Measurements from ENCODE around the gene PPFIBP2. TPM values are rescaled to one million over a fixed set of nuclear protein-coding genes. Genes with fewer than 3 reads are reported as not detected.
A peak's percentile ranks its signal among the peaks of the same experiment; 100 is the strongest.

Gene PPFIBP2
- total RNA-seq, 1 donor from 2014 or later: 1.6 TPM

DNA sequence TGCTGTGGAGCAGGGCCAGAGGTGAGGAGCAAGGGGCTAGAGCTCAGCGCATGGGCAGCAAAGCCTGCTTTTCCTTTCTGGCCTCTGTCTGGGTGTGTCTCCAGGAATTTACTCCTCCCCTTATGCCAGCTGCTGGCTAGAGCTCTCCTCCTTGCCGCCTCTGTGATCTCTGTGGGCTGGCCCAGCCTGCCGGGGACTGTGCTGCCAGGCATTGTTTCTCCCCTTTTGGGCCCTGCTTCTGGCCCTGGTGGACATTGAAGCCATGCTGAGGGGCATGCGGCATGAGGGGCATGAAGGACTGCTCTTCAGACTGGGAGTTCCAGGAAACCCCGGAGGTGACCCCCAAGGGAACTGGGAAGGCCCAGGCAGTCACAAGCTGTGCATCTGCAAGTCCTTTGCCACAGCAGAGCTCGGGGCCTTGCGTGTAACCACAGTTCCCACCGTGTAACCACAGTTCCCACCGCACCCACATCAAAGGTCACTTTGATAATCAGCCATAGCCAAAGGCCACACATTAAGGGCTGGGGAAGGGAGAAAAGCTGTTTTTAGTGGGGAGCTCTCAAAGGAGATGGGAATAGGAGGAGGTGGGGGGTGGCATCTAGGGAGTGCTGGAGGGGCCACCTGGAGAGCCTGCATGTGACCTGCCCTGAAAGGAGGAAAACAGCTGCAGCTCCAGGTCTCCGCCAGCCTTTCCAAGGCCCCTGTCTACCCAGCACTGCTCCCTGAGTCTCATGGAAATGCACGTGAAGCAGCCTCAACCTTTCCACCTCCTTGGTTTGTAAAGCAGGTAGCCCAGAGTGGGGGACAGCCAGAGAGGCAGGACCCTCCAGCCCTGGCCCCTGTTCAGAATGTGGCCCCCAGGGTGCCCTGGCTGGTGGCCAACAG, 62.3 kb downstream of the PPFIBP2 start:
- peak; percentile 75 for DNase-seq
- no peak overlapping the region for H3K4me3 Mint-ChIP-seq
- no peaks in the 10 kb centered on the region for H3K36me3 Mint-ChIP-seq (ENCODE audit: low read depth)
- no peaks in the 10 kb centered on the region for H3K9me3 Mint-ChIP-seq
- H3K27ac Mint-ChIP-seq: no peak overlapping the region
- H3K27me3 Mint-ChIP-seq: peaks cover 51% of the 10 kb centered on the region
- H3K4me1 Mint-ChIP-seq: peaks cover 27% of the 10 kb centered on the region
- intact Hi-C loops (cut with micrococcal nuclease): no loop called here

GRCh38 chr11:7576726-7577290, 63.0 kb downstream of the PPFIBP2 start:
- Mint-ChIP-seq H3K36me3 (ENCODE audit: low read depth) (no peaks in the 10 kb centered on the region), H3K4me1 (peaks cover 27% of the 10 kb centered on the region), H3K27ac (no peak overlapping the region), H3K9me3 (no peaks in the 10 kb centered on the region), H3K27me3 (peaks cover 48% of the 10 kb centered on the region), H3K4me3 (peak overlapping the region; percentile 77)
- DNase-seq: no peak
- intact Hi-C loops (cut with micrococcal nuclease): no loop called here

DNA sequence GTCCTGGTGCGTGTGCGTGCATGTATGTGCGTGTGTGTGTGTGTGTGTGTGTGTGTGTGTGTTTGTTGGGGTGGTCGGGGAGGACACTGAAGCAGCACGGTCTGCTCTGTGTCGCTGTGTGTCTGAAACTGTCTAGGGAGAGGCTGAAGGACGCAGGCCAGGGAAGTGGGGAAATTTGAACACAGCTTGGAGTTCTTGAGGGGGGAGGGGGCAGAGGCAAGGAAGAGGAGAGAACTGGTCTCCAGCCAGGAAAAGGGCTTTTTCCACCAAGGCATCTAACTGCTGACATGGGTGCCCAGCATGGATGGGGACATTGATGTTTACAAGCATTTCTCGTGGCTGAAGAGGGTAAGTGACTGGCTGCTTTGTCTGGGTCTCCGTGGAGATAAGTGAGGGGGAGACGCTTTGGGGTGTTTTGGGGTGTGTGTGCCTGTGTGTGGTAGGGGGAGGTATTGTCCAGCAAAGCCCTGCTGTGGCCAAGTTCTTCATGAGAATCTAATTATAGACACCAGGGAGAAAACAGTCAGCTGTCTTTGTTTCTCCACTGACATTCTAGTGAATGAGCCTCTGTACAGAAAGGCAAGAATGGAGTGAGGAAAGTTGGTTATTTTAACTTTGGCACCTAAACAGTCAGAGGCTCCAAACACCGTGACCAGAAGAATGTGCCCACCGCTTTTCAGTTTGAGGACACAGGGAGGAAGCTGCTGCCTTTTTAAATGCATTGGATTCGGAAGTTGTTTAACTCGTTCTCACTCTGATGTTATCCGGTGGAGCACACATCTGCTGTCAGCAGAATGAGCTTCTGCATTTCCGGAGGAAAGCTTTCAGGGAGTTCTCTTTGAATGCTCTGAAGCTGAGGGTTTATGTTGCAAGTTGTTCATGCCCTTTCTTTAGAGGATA, 63.7 kb downstream of the PPFIBP2 start:
- no peaks in the 10 kb centered on the region for H3K9me3 Mint-ChIP-seq
- peak; percentile 77 for DNase-seq
- H3K36me3 Mint-ChIP-seq (ENCODE audit: low read depth): no peaks in the 10 kb centered on the region
- intact Hi-C loops (cut with micrococcal nuclease): no loop called here
- H3K4me1 Mint-ChIP-seq: peaks cover 27% of the 10 kb centered on the region
- H3K27ac Mint-ChIP-seq: peak overlapping the region; percentile 43
- H3K4me3 Mint-ChIP-seq: peak overlapping the region; percentile 77
- peaks cover 45% of the 10 kb centered on the region for H3K27me3 Mint-ChIP-seq

DNA sequence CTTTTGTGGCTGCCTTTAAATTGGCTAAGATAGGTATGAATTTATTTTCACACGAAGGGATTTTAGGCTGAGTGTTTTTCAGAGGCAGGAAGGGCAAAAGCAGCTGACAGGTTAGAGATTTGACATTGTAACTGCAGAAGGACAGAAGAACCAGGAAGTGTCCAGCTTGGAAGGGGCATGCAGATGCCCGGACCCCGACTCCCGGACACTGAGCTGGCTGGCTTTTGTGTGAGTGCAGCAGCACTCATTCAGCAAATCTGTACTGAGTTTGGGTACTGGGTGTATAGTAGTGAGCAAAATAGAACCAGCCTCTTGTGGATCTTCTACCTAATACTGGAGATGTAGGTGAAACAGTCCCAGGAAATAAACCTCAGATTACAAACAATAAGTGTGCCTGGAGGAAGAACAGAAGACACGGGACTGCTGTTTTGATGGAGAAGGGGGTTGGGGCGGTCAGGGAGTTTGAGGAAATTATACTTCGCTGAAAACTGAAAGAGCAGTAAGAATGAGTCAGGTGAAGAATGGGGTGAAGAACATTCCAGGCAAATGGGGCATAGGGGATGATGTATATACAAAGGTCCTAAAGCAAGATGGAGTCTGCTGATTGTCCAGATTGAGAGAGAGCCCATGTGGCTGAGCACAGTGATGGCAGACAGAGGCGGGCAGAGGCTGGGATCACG, 64.6 kb downstream of the PPFIBP2 start:
- Mint-ChIP-seq H3K4me1 (peaks cover 27% of the 10 kb centered on the region), H3K27ac (peak overlapping the region; percentile 43), H3K4me3 (peak overlapping the region; percentile 77), H3K36me3 (ENCODE audit: low read depth) (no peaks in the 10 kb centered on the region), H3K27me3 (peaks cover 50% of the 10 kb centered on the region), H3K9me3 (no peaks in the 10 kb centered on the region)
- no peak for DNase-seq
- intact Hi-C loops (cut with micrococcal nuclease): no loop called here

GRCh38 chr11:7579361-7579791, 65.6 kb downstream of the PPFIBP2 start:
- peaks cover 47% of the 10 kb centered on the region for H3K27me3 Mint-ChIP-seq

GRCh38 chr11:7581021-7581590, 67.3 kb downstream of the PPFIBP2 start:
- H3K4me1 Mint-ChIP-seq: peaks cover 23% of the 10 kb centered on the region
- no peaks in the 10 kb centered on the region for H3K36me3 Mint-ChIP-seq (ENCODE audit: low read depth)
- intact Hi-C loops (cut with micrococcal nuclease): no loop called here
- no peak for DNase-seq
- H3K27me3 Mint-ChIP-seq: peaks cover 40% of the 10 kb centered on the region
- no peak overlapping the region for H3K4me3 Mint-ChIP-seq
- no peaks in the 10 kb centered on the region for H3K9me3 Mint-ChIP-seq
- H3K27ac Mint-ChIP-seq: no peak overlapping the region

More at GRCh38 chr11:7579361-7579791, 65.6 kb downstream of the PPFIBP2 start:
- no peaks in the 10 kb centered on the region for H3K9me3 Mint-ChIP-seq
- no peak for DNase-seq
- peaks cover 27% of the 10 kb centered on the region for H3K4me1 Mint-ChIP-seq
- H3K4me3 Mint-ChIP-seq: no peak overlapping the region
- intact Hi-C loops (cut with micrococcal nuclease): no loop called here
- H3K27ac Mint-ChIP-seq: no peak overlapping the region
- no peaks in the 10 kb centered on the region for H3K36me3 Mint-ChIP-seq (ENCODE audit: low read depth)

GRCh38 chr11:7582338-7582985, 68.7 kb downstream of the PPFIBP2 start:
- DNase-seq: no peak
- H3K4me3 Mint-ChIP-seq: no peak overlapping the region
- H3K27me3 Mint-ChIP-seq: peaks cover 35% of the 10 kb centered on the region
- no peaks in the 10 kb centered on the region for H3K9me3 Mint-ChIP-seq
- peaks cover 16% of the 10 kb centered on the region for H3K4me1 Mint-ChIP-seq
- intact Hi-C loops (cut with micrococcal nuclease): no loop called here
- H3K36me3 Mint-ChIP-seq (ENCODE audit: low read depth): no peaks in the 10 kb centered on the region
- no peak overlapping the region for H3K27ac Mint-ChIP-seq

DNA sequence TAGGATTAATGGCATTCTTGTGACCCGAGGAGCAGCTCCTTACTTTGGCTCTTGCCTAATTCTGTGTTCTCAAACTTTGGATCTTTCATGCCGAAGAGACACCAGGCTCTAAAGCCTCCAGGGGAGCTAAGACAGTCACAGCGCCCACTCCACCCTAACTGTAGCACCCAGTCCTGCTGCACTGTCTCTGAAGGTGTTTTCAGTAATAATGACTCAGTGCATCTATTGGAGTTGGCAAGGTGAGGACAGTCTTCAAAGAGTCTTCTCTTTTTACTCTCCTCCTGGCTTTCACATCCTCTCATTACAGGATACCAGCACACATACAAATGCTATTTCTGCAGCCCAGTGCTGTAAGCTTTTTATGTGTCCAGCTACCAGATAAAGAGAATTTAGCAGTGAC, 69.4 kb downstream of the PPFIBP2 start:
- no peak for DNase-seq
- H3K36me3 Mint-ChIP-seq (ENCODE audit: low read depth): no peaks in the 10 kb centered on the region
- H3K4me1 Mint-ChIP-seq: peaks cover 8% of the 10 kb centered on the region
- H3K27me3 Mint-ChIP-seq: peaks cover 32% of the 10 kb centered on the region
- intact Hi-C loops (cut with micrococcal nuclease): no loop called here
- H3K9me3 Mint-ChIP-seq: no peaks in the 10 kb centered on the region
- H3K4me3 Mint-ChIP-seq: no peak overlapping the region
- H3K27ac Mint-ChIP-seq: no peak overlapping the region

DNA sequence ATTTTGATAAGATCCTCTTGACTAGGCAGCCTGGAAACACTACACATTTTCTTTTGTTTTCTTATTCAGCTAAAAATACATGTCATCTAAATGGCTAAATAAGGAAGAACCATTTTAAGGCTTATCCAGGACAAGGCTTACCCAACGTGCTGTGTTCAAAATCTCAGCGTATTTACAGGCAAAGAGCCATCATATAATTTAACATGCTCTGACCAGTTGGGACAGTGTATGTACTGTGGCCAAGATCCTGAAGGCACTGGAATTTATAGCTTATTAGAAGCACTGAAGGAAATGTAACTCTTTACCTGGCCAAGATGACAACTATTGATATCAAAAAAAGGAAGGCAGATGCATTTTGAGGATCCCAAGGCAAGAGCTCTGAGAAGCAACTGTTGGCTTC, 71.1 kb downstream of the PPFIBP2 start:
- no peaks in the 10 kb centered on the region for H3K36me3 Mint-ChIP-seq (ENCODE audit: low read depth)
- H3K27me3 Mint-ChIP-seq: peaks cover 28% of the 10 kb centered on the region
- H3K9me3 Mint-ChIP-seq: no peaks in the 10 kb centered on the region
- no peak overlapping the region for H3K4me3 Mint-ChIP-seq
- intact Hi-C loops (cut with micrococcal nuclease): no loop called here
- H3K27ac Mint-ChIP-seq: no peak overlapping the region
- no peak for DNase-seq
- H3K4me1 Mint-ChIP-seq: no peaks in the 10 kb centered on the region

GRCh38 chr11:7585816-7586215, 72.0 kb downstream of the PPFIBP2 start:
- no peak overlapping the region for H3K27ac Mint-ChIP-seq
- no peak for DNase-seq
- H3K4me3 Mint-ChIP-seq: no peak overlapping the region
- no peaks in the 10 kb centered on the region for H3K9me3 Mint-ChIP-seq
- H3K4me1 Mint-ChIP-seq: no peaks in the 10 kb centered on the region
- peaks cover 24% of the 10 kb centered on the region for H3K27me3 Mint-ChIP-seq
- intact Hi-C loops (cut with micrococcal nuclease): no loop called here
- H3K36me3 Mint-ChIP-seq (ENCODE audit: low read depth): no peaks in the 10 kb centered on the region

GRCh38 chr11:7586376-7586775, 72.6 kb downstream of the PPFIBP2 start:
- Mint-ChIP-seq H3K4me1 (no peaks in the 10 kb centered on the region), H3K27ac (no peak overlapping the region), H3K4me3 (no peak overlapping the region), H3K27me3 (peaks cover 24% of the 10 kb centered on the region), H3K36me3 (ENCODE audit: low read depth) (no peaks in the 10 kb centered on the region), H3K9me3 (no peaks in the 10 kb centered on the region)
- intact Hi-C loops (cut with micrococcal nuclease): no loop called here
- DNase-seq: no peak

- peaks cover 2% of the 10 kb centered on the region for H3K4me1 Mint-ChIP-seq
- H3K9me3 Mint-ChIP-seq: no peaks in the 10 kb centered on the region
- intact Hi-C loops (cut with micrococcal nuclease): no loop called here
- no peak overlapping the region for H3K4me3 Mint-ChIP-seq
- H3K27me3 Mint-ChIP-seq: peaks cover 21% of the 10 kb centered on the region
- DNase-seq: no peak
- H3K27ac Mint-ChIP-seq: no peak overlapping the region
- H3K36me3 Mint-ChIP-seq (ENCODE audit: low read depth): no peaks in the 10 kb centered on the region
Observed at GRCh38 chr11:7587712-7588111, 73.9 kb downstream of the PPFIBP2 start.

- H3K36me3 Mint-ChIP-seq (ENCODE audit: low read depth): no peaks in the 10 kb centered on the region
- H3K9me3 Mint-ChIP-seq: no peaks in the 10 kb centered on the region
- H3K4me1 Mint-ChIP-seq: peaks cover 5% of the 10 kb centered on the region
- H3K27ac Mint-ChIP-seq: no peak overlapping the region
- peaks cover 9% of the 10 kb centered on the region for H3K27me3 Mint-ChIP-seq
- no peak overlapping the region for H3K4me3 Mint-ChIP-seq
- no peak for DNase-seq
- intact Hi-C loops (cut with micrococcal nuclease): no loop called here
Observed at GRCh38 chr11:7589861-7590260, 76.1 kb downstream of the PPFIBP2 start.
